Astrocyte of the cerebellum (primary cell): Measurements from ENCODE around the gene MXRA7.
A peak's percentile ranks its signal among the peaks of the same experiment; 100 is the strongest.

ENCODE experiments used
- DNase-seq: peaks from one replicate; pipeline ENCODE4 v3.0.0-alpha.2; 2011; ENCODE audit warnings: low read depth
- H3K4me3 ChIP-seq: 2 replicates; pipeline ENCODE4 v1.5.1; 2011; ENCODE audit warnings: mild to moderate bottlenecking, low read depth, low read length, moderate library complexity
- in situ Hi-C: cut with HindIII; loops from 2 replicates; pipeline ENCODE4 v1.10.0; 2017; ENCODE audit warnings: low sequenced_read_pairs
- TF ChIP-seq, protein P1 (sequence below): IDR thresholded peaks from 2 replicates; pipeline ENCODE4 v1.5.1; 2012; ENCODE audit warnings: low read length, low read depth, moderate library complexity, mild to moderate bottlenecking; ENCODE audit errors: missing control alignments

The MXRA7 gene

DNA sequence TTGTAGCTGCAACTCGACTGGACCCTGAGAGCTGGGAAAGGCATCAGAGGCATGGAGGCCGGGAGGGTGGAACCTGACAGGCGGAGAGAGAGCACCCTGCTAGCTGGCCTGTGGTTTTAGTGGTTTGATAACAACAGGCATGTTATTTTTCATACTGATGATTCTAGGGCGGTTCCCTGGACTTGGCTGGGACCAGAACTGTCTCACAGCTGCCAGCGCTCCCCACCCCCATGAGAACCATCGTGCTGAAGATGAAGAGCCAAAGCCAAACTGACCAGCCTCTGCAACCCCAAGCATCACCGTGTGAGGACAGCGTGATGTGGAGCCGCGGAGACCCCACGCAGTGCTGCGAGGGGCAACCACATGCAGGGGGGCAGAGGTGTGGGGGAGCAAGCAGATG, 28.5 kb downstream of the MXRA7 start:
- no peak overlapping the region for H3K4me3 ChIP-seq
- TF ChIP-seq, protein P1, sequence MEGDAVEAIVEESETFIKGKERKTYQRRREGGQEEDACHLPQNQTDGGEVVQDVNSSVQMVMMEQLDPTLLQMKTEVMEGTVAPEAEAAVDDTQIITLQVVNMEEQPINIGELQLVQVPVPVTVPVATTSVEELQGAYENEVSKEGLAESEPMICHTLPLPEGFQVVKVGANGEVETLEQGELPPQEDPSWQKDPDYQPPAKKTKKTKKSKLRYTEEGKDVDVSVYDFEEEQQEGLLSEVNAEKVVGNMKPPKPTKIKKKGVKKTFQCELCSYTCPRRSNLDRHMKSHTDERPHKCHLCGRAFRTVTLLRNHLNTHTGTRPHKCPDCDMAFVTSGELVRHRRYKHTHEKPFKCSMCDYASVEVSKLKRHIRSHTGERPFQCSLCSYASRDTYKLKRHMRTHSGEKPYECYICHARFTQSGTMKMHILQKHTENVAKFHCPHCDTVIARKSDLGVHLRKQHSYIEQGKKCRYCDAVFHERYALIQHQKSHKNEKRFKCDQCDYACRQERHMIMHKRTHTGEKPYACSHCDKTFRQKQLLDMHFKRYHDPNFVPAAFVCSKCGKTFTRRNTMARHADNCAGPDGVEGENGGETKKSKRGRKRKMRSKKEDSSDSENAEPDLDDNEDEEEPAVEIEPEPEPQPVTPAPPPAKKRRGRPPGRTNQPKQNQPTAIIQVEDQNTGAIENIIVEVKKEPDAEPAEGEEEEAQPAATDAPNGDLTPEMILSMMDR = no peak
- peak; percentile 38 for DNase-seq
- in situ Hi-C loops = no loop called here

DNA sequence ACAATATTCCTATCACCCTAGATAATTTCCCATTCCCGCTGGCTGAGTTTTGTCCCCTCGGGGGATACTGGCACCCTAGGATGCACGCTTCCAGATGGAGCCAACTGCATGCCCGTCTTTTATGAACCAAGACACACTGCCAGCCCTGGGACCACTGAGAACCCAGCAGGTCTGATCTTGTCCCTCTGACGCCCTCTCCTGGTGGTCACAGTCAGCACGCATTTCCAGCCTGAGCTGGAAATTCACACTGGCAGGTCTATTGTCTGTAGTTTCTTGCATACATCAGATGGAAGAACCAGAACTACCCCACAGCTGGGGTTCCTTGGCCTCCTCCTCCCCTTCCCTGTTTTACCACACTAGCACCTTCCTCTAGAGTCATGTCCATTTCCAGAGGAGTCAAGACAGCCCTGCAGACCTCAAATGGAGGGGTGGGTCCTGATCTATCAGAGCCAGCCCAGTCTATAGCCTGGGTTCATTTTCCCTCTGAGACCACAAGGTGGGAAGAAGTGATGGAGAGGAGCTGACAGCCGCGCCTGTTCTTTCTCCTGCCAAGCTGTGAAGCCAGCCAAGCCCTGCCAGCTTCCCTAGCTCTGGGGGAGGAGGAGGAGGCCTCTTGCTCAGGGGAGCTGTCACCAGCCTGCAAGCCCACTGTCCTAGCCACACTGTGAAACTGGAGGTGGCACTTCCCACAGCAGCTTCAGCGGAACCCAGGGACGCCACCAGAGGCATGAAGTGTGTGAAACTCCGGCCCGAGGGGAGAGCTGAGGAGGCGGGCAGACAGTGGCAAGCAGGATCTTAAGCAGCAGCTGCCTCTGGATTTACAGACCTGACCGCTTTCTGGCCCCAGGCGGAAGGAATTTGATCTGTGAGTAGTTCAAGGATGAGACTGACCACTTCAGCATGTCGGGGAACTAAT, 29.3 kb downstream of the MXRA7 start:
- no peak overlapping the region for H3K4me3 ChIP-seq
- DNase-seq = peak; percentile 61
- TF ChIP-seq, protein P1 = peak; percentile 87
- in situ Hi-C loops = no loop called here

DNA sequence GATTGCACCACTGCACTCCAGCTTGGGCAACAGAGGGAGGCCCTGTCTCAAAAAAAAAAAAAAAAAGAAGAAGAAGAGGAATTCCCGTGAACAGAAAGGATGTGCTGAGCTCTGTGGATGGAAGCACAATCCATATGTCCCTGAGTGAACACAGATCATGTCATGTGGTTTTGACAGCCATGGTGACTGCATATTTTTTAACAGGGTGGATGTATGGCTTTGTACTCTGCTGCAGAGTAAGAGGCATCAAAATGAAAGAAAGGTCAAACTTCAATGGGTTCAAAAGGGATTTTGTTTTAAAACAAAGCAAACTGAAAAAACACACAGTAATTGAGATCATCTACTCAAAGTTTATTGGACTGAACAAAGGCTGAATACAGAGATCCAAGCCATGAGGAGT, 31.5 kb downstream of the MXRA7 start:
- TF ChIP-seq, protein P1 = no peak
- H3K4me3 ChIP-seq = no peak overlapping the region
- DNase-seq = no peak
- in situ Hi-C loops = no loop called here

DNA sequence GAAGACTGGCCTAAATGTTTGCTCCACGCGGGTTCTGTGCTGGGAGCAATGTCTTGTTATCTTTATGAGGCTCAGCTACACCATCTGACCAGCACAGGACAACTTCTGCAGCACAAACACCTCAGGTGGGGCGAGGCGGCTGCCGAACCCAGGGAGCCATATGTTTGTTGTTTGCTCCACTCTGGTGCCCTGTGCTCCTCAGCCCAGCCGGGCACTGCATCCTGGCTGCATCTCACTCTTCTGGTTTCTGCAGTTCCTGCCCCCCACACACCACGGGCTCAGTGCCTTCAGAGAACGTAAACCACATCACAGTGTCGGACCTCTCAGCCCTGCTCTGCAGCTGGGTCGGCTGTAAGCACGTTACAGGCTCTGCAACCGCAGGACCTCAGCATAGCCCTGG, 32.4 kb downstream of the MXRA7 start:
- TF ChIP-seq, protein P1 = no peak
- no peak for DNase-seq
- no peak overlapping the region for H3K4me3 ChIP-seq
- in situ Hi-C loops = no loop called here

DNA sequence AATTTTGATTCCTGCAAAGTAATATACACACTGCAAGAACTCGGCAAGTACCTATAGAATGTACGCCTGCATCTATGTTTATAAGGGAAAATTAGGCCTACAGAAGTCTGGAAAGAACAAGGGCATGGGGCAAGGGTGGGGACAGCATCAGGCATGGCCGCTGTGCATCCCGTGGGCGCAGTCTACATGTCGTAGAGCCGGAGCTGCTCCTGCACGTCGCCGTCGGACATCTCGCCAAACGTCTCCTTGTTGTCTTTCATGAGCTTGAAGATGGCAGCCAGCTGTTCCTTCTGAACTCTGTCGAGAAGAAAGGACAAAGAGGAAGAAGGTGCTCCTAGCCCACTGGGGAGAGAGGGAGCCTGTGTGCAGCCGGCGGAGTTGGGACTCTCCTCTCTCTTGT, 33.4 kb downstream of the MXRA7 start:
- in situ Hi-C loops = no loop called here
- no peak overlapping the region for H3K4me3 ChIP-seq
- no peak for DNase-seq
- TF ChIP-seq, protein P1 = no peak

DNA sequence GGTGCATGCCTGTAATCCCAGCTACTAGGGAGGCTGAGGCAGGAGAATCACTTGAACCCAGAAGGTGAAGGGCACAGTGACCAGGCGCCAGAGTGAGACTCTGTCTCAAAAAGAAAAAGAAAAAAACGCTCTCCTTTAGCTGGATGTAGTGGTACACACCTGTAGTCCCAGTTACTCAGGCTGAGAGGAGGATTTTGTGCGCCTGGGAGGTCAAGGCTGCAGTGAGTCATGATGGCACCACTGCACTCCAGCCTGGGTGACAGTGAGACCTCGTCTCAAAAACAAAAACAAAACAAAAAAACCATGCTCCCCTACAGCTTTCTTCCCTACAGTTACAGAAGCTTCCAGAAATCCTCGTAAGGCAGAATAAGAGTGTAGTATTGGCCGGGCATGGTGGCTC, 34.1 kb downstream of the MXRA7 start:
- no peak for DNase-seq
- no peak overlapping the region for H3K4me3 ChIP-seq
- in situ Hi-C loops = no loop called here
- TF ChIP-seq, protein P1 = no peak
